AG09309 (cell line): ENCODE results near the gene SETD2.
"Not testable (repeated sequence)": the region's sequence is repeated elsewhere in the genome, so short reads cannot be mapped to it uniquely, and the experiment has no call there.

Source experiments
- DNase-seq: peaks from one replicate; pipeline ENCODE4 v3.0.0-alpha.2; 2010; ENCODE audit warnings: low read depth
- H3K4me3 ChIP-seq: 2 replicates; pipeline ENCODE4 v1.5.1; 2011; ENCODE audit warnings: mild to moderate bottlenecking, low read depth, low read length, moderate library complexity; ENCODE audit not compliant: control insufficient read depth
- CTCF ChIP-seq: IDR thresholded peaks from 2 replicates; pipeline ENCODE4 v1.5.1; 2011; ENCODE audit warnings: mild to moderate bottlenecking, low read depth, low read length, inconsistent platforms; ENCODE audit not compliant: insufficient read depth, control insufficient read depth; ENCODE audit errors: missing control alignments

The SETD2 gene, protein sequence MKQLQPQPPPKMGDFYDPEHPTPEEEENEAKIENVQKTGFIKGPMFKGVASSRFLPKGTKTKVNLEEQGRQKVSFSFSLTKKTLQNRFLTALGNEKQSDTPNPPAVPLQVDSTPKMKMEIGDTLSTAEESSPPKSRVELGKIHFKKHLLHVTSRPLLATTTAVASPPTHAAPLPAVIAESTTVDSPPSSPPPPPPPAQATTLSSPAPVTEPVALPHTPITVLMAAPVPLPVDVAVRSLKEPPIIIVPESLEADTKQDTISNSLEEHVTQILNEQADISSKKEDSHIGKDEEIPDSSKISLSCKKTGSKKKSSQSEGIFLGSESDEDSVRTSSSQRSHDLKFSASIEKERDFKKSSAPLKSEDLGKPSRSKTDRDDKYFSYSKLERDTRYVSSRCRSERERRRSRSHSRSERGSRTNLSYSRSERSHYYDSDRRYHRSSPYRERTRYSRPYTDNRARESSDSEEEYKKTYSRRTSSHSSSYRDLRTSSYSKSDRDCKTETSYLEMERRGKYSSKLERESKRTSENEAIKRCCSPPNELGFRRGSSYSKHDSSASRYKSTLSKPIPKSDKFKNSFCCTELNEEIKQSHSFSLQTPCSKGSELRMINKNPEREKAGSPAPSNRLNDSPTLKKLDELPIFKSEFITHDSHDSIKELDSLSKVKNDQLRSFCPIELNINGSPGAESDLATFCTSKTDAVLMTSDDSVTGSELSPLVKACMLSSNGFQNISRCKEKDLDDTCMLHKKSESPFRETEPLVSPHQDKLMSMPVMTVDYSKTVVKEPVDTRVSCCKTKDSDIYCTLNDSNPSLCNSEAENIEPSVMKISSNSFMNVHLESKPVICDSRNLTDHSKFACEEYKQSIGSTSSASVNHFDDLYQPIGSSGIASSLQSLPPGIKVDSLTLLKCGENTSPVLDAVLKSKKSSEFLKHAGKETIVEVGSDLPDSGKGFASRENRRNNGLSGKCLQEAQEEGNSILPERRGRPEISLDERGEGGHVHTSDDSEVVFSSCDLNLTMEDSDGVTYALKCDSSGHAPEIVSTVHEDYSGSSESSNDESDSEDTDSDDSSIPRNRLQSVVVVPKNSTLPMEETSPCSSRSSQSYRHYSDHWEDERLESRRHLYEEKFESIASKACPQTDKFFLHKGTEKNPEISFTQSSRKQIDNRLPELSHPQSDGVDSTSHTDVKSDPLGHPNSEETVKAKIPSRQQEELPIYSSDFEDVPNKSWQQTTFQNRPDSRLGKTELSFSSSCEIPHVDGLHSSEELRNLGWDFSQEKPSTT (N-terminal part only)

GRCh38 chr3:47164007-47164881 is at the start of gene SETD2:
SETD2 (minus strand) TSS chr3:47164113; CDS start chr3:47163924, 189 bp downstream.
- H3K4me3 ChIP-seq = peak within 1 kb of the TSS; percentile 94
- peak; percentile 32 for TF ChIP-seq CTCF

DNA sequence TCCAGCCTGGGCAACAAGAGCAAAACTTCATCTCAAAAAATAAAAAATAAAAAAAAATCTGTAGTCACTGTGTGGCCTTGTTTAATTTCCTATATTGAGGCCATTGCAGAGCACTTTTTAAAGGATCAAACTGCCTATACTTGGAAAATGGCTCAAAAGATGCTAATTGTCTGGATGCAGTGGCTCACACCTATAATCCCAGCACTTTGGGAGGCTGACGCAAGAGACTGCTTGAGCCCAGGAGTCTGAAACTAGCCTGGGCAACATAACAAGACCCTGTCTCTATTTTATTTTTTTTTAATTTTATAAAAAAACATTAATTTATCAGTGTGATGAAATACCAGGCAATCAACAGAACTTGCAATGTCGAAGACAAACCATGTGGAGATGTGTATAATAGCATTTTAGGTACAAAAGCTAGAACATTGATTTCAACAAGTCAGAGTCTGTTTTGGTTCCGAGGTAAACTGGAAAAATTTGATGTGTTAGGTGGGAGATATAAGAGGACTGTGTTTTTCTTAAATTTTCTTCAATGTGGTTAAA is 47.0 kb upstream of the SETD2 start:
- no peak for TF ChIP-seq CTCF
- no peak for DNase-seq
- H3K4me3 ChIP-seq = no peak overlapping the region

More at GRCh38 chr3:47164007-47164881, at the start of gene SETD2:
- DNase-seq = peak; percentile 68

- not testable (repeated sequence) for DNase-seq, H3K4me3 ChIP-seq
Measured at GRCh38 chr3:47206022-47206421, 42.1 kb upstream of the SETD2 start.

GRCh38 chr3:47204875-47205274 is 41.0 kb upstream of the SETD2 start:
- no peak for TF ChIP-seq CTCF
- DNase-seq = no peak
- no peak overlapping the region for H3K4me3 ChIP-seq

DNA sequence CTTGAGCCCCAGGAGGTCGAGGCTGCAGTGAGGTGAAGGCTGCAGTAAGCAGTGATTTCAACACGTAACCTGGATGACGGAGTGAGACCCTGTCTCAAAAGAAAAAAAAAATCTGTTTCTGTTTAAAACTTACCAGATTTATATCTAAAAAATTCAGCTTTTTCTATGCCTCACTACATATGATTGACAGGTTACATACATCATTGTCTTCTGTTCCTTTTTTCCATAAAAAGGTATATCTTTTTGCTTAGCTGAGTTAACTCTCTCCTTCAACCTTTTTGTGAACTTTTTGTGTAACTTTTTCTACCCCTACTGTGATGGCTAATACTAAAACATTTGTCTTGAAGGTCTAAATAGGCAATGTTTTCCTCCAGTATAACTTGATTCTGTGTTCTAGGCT is 38.6 kb upstream of the SETD2 start:
- no peak for DNase-seq
- TF ChIP-seq CTCF = no peak
- H3K4me3 ChIP-seq = no peak overlapping the region

GRCh38 chr3:47197287-47197686 is 33.4 kb upstream of the SETD2 start:
- TF ChIP-seq CTCF = no peak
- DNase-seq = no peak
- H3K4me3 ChIP-seq = no peak overlapping the region
